ENCODE measurements around the gene LTV1. TPM values are rescaled to one million over a fixed set of nuclear protein-coding genes. Genes with fewer than 3 reads are reported as not detected.
"Not testable (repeated sequence)": the region's sequence is repeated elsewhere in the genome, so short reads cannot be mapped to it uniquely, and the experiment has no call there.

LTV1 gene
- total RNA-seq, 1 experiment from 2014 or later, result 18.3 TPM

DNA sequence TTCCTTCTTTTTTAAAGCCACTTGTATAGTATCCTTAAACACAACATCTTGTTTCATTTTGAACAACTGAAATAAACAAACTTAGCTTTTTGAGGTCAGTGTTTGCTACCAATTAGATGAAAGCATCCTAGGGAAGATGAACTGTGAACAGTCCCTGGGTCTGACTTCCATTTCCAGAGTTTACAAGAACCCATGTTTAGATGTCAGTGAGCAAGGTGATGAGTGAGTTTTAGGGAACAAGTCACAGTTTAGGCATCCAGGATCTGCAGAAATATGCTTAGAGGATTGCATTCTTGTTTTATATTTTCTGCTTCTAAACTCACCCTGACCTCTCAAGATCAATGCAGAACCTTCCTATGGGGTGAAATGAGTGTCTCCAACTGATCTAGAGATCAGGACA lies 24.1 kb downstream of the LTV1 start:
- no TSS peak for BruUV-seq (replicated peaks)
- Histone ChIP-seq H3K79me2 (ENCODE audit: low read depth) (no peaks in the 10 kb centered on the region), H3K4me2 (no peak overlapping the region), H3K9me2 (ENCODE audit: insufficient read depth) (no peaks in the 10 kb centered on the region), H3K27ac (no peak overlapping the region), H3K9me3 (ENCODE audit: insufficient read depth, low read depth) (no peaks in the 10 kb centered on the region), H4K20me1 (ENCODE audit: insufficient read depth) (no peaks in the 10 kb centered on the region), H3K27me3 (ENCODE audit: insufficient read depth, low read depth) (no peaks in the 10 kb centered on the region), H3K4me1 (replicated peaks; ENCODE audit: insufficient read depth) (no peaks in the 10 kb centered on the region), H3K4me3 (no peak overlapping the region), H2AFZ (no peak overlapping the region), H3K36me3 (ENCODE audit: low read depth) (peaks cover 18% of the 10 kb centered on the region), H3F3A (ENCODE audit: insufficient read depth, low read depth) (no peaks in the 10 kb centered on the region; the same call in 1 of the 2 replicates)
- intact Hi-C loops (cut with micrococcal nuclease; ENCODE audit: unreplicated experiment), result no loop called here
- ChIA-PET CTCF (no interaction called here), POLR2A (ENCODE audit: unreplicated experiment) (no interaction called here)
- DNase-seq, result no peak
- no peak for TF ChIP-seq EZH2 (IDR thresholded peaks at IDR 0.05; ENCODE audit: low read depth)
- TF ChIP-seq, protein P1, sequence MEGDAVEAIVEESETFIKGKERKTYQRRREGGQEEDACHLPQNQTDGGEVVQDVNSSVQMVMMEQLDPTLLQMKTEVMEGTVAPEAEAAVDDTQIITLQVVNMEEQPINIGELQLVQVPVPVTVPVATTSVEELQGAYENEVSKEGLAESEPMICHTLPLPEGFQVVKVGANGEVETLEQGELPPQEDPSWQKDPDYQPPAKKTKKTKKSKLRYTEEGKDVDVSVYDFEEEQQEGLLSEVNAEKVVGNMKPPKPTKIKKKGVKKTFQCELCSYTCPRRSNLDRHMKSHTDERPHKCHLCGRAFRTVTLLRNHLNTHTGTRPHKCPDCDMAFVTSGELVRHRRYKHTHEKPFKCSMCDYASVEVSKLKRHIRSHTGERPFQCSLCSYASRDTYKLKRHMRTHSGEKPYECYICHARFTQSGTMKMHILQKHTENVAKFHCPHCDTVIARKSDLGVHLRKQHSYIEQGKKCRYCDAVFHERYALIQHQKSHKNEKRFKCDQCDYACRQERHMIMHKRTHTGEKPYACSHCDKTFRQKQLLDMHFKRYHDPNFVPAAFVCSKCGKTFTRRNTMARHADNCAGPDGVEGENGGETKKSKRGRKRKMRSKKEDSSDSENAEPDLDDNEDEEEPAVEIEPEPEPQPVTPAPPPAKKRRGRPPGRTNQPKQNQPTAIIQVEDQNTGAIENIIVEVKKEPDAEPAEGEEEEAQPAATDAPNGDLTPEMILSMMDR (conservative IDR thresholded peaks at IDR 0.05), result no peak

- H3K79me2 ChIP-seq (ENCODE audit: low read depth); H3F3A ChIP-seq (ENCODE audit: insufficient read depth, low read depth); H3K4me2 ChIP-seq; CTCF ChIA-PET; H2AFZ ChIP-seq; H4K20me1 ChIP-seq (ENCODE audit: insufficient read depth); BruUV-seq (replicated peaks); POLR2A ChIA-PET (ENCODE audit: unreplicated experiment); H3K4me1 ChIP-seq (replicated peaks; ENCODE audit: insufficient read depth); H3K4me3 ChIP-seq; intact Hi-C loops (cut with micrococcal nuclease; ENCODE audit: unreplicated experiment); H3K27me3 ChIP-seq (ENCODE audit: insufficient read depth, low read depth); H3K9me3 ChIP-seq (ENCODE audit: insufficient read depth, low read depth); DNase-seq; H3K27ac ChIP-seq; H3K36me3 ChIP-seq (ENCODE audit: low read depth); H3K9me2 ChIP-seq (ENCODE audit: insufficient read depth): not testable (repeated sequence)
These were observed 25.7 kb downstream of the LTV1 start for GRCh38 chr6:143868808-143869207.

- H3K4me3 ChIP-seq; H3K9me2 ChIP-seq (ENCODE audit: insufficient read depth); H3K4me2 ChIP-seq; H3K4me1 ChIP-seq (replicated peaks; ENCODE audit: insufficient read depth); POLR2A ChIA-PET (ENCODE audit: unreplicated experiment); H3K9me3 ChIP-seq (ENCODE audit: insufficient read depth, low read depth); intact Hi-C loops (cut with micrococcal nuclease; ENCODE audit: unreplicated experiment); BruUV-seq (replicated peaks); H4K20me1 ChIP-seq (ENCODE audit: insufficient read depth); DNase-seq; CTCF ChIA-PET; H3K27me3 ChIP-seq (ENCODE audit: insufficient read depth, low read depth); H3K27ac ChIP-seq; H3F3A ChIP-seq (ENCODE audit: insufficient read depth, low read depth); H3K36me3 ChIP-seq (ENCODE audit: low read depth); H3K79me2 ChIP-seq (ENCODE audit: low read depth); H2AFZ ChIP-seq: not testable (repeated sequence)
These were observed 28.1 kb downstream of the LTV1 start for GRCh38 chr6:143871202-143871730.

DNA sequence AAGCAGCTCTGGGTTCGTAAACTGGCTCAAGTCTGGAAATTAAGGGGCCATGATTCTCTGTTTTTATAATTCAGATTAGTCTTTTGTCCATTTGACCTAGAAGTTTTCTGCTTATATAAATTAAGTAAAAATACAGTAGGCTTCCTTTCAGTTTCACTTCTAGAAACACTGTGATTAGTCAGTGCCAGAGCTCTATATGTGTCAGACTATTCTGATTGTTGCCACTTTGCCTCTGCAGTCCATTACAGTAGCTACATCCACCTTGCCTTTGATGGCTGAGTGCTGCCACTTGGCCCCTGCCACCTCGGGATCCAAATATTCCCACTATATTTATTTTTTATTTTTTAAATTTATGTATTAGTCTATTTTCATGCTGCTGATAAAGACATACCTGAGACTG lies 29.1 kb downstream of the LTV1 start:
- POLR2A ChIA-PET (ENCODE audit: unreplicated experiment), result no interaction called here
- Histone ChIP-seq H3K9me2 (ENCODE audit: insufficient read depth) (no peaks in the 10 kb centered on the region), H3K4me2 (no peak overlapping the region), H4K20me1 (ENCODE audit: insufficient read depth) (no peaks in the 10 kb centered on the region), H3F3A (ENCODE audit: insufficient read depth, low read depth) (no peaks in the 10 kb centered on the region), H3K27me3 (ENCODE audit: insufficient read depth, low read depth) (no peaks in the 10 kb centered on the region), H3K4me3 (no peak overlapping the region), H3K27ac (no peak overlapping the region), H3K4me1 (replicated peaks; ENCODE audit: insufficient read depth) (no peaks in the 10 kb centered on the region), H3K9me3 (ENCODE audit: insufficient read depth, low read depth) (no peaks in the 10 kb centered on the region), H2AFZ (no peak overlapping the region), H3K79me2 (ENCODE audit: low read depth) (no peaks in the 10 kb centered on the region), H3K36me3 (ENCODE audit: low read depth) (no peaks in the 10 kb centered on the region)
- intact Hi-C loops (cut with micrococcal nuclease; ENCODE audit: unreplicated experiment), result no loop called here
- TF ChIP-seq EZH2 (IDR thresholded peaks at IDR 0.05; ENCODE audit: low read depth), result no peak
- TF ChIP-seq, protein P1 (conservative IDR thresholded peaks at IDR 0.05), result no peak
- BruUV-seq (replicated peaks), result no TSS peak
- DNase-seq, result no peak
- CTCF ChIA-PET, result no interaction called here

DNA sequence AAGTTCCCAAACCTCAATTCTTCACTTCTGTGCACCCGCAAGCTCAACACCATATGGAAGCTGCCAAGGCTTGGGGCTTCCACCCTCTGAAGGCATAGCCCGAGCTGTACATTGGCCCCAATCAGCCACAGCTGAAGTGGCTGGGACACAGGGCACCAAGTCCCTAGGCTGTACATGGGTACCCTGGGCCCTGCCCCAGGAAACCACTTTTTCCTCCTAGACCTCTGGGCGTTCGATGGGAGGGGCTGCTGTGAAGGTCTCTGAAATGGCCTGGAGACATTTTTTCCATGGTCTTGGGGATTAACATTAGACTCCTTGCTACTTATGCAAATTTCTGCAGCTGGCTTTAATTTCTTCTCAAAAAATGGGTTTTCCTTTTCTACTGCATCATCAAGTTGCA lies 30.5 kb downstream of the LTV1 start:
- H3K79me2 ChIP-seq (ENCODE audit: low read depth); H3K4me2 ChIP-seq; DNase-seq; BruUV-seq (replicated peaks); H3F3A ChIP-seq (ENCODE audit: insufficient read depth, low read depth); H3K9me3 ChIP-seq (ENCODE audit: insufficient read depth, low read depth); H4K20me1 ChIP-seq (ENCODE audit: insufficient read depth); H3K27ac ChIP-seq; H3K27me3 ChIP-seq (ENCODE audit: insufficient read depth, low read depth); H3K4me3 ChIP-seq; intact Hi-C loops (cut with micrococcal nuclease; ENCODE audit: unreplicated experiment); CTCF ChIA-PET; POLR2A ChIA-PET (ENCODE audit: unreplicated experiment); H2AFZ ChIP-seq; H3K9me2 ChIP-seq (ENCODE audit: insufficient read depth); H3K36me3 ChIP-seq (ENCODE audit: low read depth); H3K4me1 ChIP-seq (replicated peaks; ENCODE audit: insufficient read depth): not testable (repeated sequence)

DNA sequence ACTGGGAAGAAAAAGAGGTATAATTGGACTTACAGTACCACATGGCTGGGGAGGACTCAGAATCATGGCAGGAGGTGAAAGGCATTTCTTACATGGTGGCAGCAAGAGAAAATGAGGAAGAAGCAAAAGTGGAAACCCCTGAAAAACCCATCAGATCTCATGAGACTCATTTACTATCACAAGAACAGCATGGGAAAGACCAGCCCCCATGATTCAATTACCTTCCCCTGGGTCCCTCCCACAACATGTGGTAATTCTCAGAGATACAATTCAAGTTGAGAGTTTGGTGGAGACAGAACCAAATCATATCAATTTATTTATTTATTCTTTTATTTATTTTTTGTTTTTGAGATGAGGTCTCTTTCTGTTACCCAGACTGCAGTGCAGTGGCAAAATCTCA lies 31.4 kb downstream of the LTV1 start:
- H2AFZ ChIP-seq; H3K27ac ChIP-seq; H3K79me2 ChIP-seq (ENCODE audit: low read depth); H3K9me3 ChIP-seq (ENCODE audit: insufficient read depth, low read depth); H3F3A ChIP-seq (ENCODE audit: insufficient read depth, low read depth); intact Hi-C loops (cut with micrococcal nuclease; ENCODE audit: unreplicated experiment); CTCF ChIA-PET; H3K27me3 ChIP-seq (ENCODE audit: insufficient read depth, low read depth); POLR2A ChIA-PET (ENCODE audit: unreplicated experiment); DNase-seq; H3K9me2 ChIP-seq (ENCODE audit: insufficient read depth); H3K4me2 ChIP-seq; BruUV-seq (replicated peaks); H3K4me1 ChIP-seq (replicated peaks; ENCODE audit: insufficient read depth); H3K36me3 ChIP-seq (ENCODE audit: low read depth); H3K4me3 ChIP-seq; H4K20me1 ChIP-seq (ENCODE audit: insufficient read depth): not testable (repeated sequence)

All from PC-9 (cell line).